Measurements from ENCODE around the gene C10orf120. TPM values are rescaled to one million over a fixed set of nuclear protein-coding genes. Genes with fewer than 3 reads are reported as not detected.

C10orf120 gene
- total RNA-seq, 1 experiment from 2014 or later: not detected

GRCh38 chr10:122703483-122704448, 4.1 kb upstream of the C10orf120 start:
- DNase-seq (ENCODE audit: low read depth): peak; percentile 57

- no peak for DNase-seq (ENCODE audit: low read depth)
These were observed 2.6 kb upstream of the C10orf120 start for GRCh38 chr10:122702275-122702674.

GRCh38 chr10:122701652-122702051, 2.0 kb upstream of the C10orf120 start:
- DNase-seq (ENCODE audit: low read depth): no peak

- DNase-seq (ENCODE audit: low read depth): no peak
These were observed 3.0 kb downstream of the C10orf120 start for GRCh38 chr10:122696687-122697086.

- no peak for DNase-seq (ENCODE audit: low read depth)
These were observed 6.9 kb downstream of the C10orf120 start for GRCh38 chr10:122692744-122693143.

- DNase-seq (ENCODE audit: low read depth): no peak
These were observed 10.4 kb downstream of the C10orf120 start for GRCh38 chr10:122689146-122689820.

GRCh38 chr10:122688293-122688989, 11.2 kb downstream of the C10orf120 start:
- DNase-seq (ENCODE audit: low read depth): peak; percentile 48

GRCh38 chr10:122682522-122682921, 17.1 kb downstream of the C10orf120 start:
- no peak for DNase-seq (ENCODE audit: low read depth)

GRCh38 chr10:122678266-122678665, 21.4 kb downstream of the C10orf120 start:
- peak; percentile 25 for DNase-seq (ENCODE audit: low read depth)

GRCh38 chr10:122675278-122675677, 24.4 kb downstream of the C10orf120 start:
- no peak for DNase-seq (ENCODE audit: low read depth)

- DNase-seq (ENCODE audit: low read depth): no peak
These were observed 24.9 kb downstream of the C10orf120 start for GRCh38 chr10:122674781-122675180.

- DNase-seq (ENCODE audit: low read depth): no peak
These were observed 25.9 kb downstream of the C10orf120 start for GRCh38 chr10:122673731-122674130.

- no peak for DNase-seq (ENCODE audit: low read depth)
These were observed 26.4 kb downstream of the C10orf120 start for GRCh38 chr10:122673269-122673668.

- no peak for DNase-seq (ENCODE audit: low read depth)
These were observed 27.0 kb downstream of the C10orf120 start for GRCh38 chr10:122672655-122673054.

GRCh38 chr10:122671355-122671754, 28.3 kb downstream of the C10orf120 start:
- no peak for DNase-seq (ENCODE audit: low read depth)

GRCh38 chr10:122669842-122670241, 29.8 kb downstream of the C10orf120 start:
- no peak for DNase-seq (ENCODE audit: low read depth)

GRCh38 chr10:122669045-122669444, 30.6 kb downstream of the C10orf120 start:
- DNase-seq (ENCODE audit: low read depth): no peak

GRCh38 chr10:122665946-122666345, 33.7 kb downstream of the C10orf120 start:
- DNase-seq (ENCODE audit: low read depth): no peak

- DNase-seq (ENCODE audit: low read depth): no peak
These were observed 34.3 kb downstream of the C10orf120 start for GRCh38 chr10:122665329-122665860.

- no peak for DNase-seq (ENCODE audit: low read depth)
These were observed 35.1 kb downstream of the C10orf120 start for GRCh38 chr10:122664501-122664900.

- no peak for DNase-seq (ENCODE audit: low read depth)
These were observed 36.0 kb downstream of the C10orf120 start for GRCh38 chr10:122663516-122664130.

All from M059J (cell line).